Hepatocyte (in vitro differentiated cells): Measurements from ENCODE around the gene COMMD2. TPM values are rescaled to one million over a fixed set of nuclear protein-coding genes. Genes with fewer than 3 reads are reported as not detected.
A peak's percentile ranks its signal among the peaks of the same experiment; 100 is the strongest.

Source experiments
- DNase-seq: peaks from one replicate; pipeline ENCODE4 v3.0.0-alpha.2; 2016; ENCODE audit warnings: low spot score
- H2AFZ ChIP-seq: fragments of 200-600 bp; sonication (generic); 2 replicates; pipeline ENCODE4 v1.6.0; 2016; ENCODE audit warnings: antibody characterized with exemption, mild to moderate bottlenecking
- H3K27ac ChIP-seq: fragments of 200-600 bp; sonication (generic); 2 replicates; pipeline ENCODE4 v1.5.1; 2016; ENCODE audit warnings: mild to moderate bottlenecking
- H3K27me3 ChIP-seq: fragments of 200-600 bp; sonication (generic); 2 replicates; pipeline ENCODE4 v1.6.1; 2016
- H3K36me3 ChIP-seq: fragments of 200-600 bp; sonication (generic); replicated peaks from 2 replicates; pipeline ENCODE4 v1.5.1; 2016; ENCODE audit warnings: low read depth; ENCODE audit not compliant: insufficient read depth
- H3K4me1 ChIP-seq: fragments of 200-600 bp; sonication (generic); 2 replicates; pipeline ENCODE4 v1.5.1; 2016; ENCODE audit warnings: mild to moderate bottlenecking, moderate library complexity; ENCODE audit not compliant: insufficient read depth
- H3K4me2 ChIP-seq: fragments of 200-600 bp; sonication (generic); 2 replicates; pipeline ENCODE4 v1.6.0; 2016
- H3K4me3 ChIP-seq: fragments of 200-600 bp; sonication (generic); 2 replicates; pipeline ENCODE4 v1.5.1; 2016; ENCODE audit warnings: mild to moderate bottlenecking
- H3K79me2 ChIP-seq: fragments of 200-600 bp; sonication (generic); 2 replicates; pipeline ENCODE4 v1.6.0; 2017; ENCODE audit warnings: mild to moderate bottlenecking
- H3K9me2 ChIP-seq: fragments of 200-600 bp; sonication (generic); replicated peaks from 2 replicates; pipeline ENCODE4 v1.6.0; 2017; ENCODE audit warnings: mild to moderate bottlenecking; ENCODE audit not compliant: insufficient read depth
- H3K9me3 ChIP-seq: fragments of 200-600 bp; sonication (generic); 2 replicates; pipeline ENCODE4 v1.5.1; 2016; ENCODE audit warnings: low read depth, mild to moderate bottlenecking
- H4K20me1 ChIP-seq: fragments of 200-600 bp; sonication (generic); 2 replicates; pipeline ENCODE4 v1.6.0; 2016; ENCODE audit warnings: mild to moderate bottlenecking; ENCODE audit not compliant: insufficient read depth, poor library complexity, severe bottlenecking
- CTCF ChIP-seq: fragments of 200-600 bp; sonication (generic); IDR thresholded peaks from 2 replicates; pipeline ENCODE4 v1.5.1; 2016; ENCODE audit warnings: antibody characterized with exemption, mild to moderate bottlenecking; ENCODE audit not compliant: poor library complexity
- EZH2 ChIP-seq: fragments of 200-600 bp; sonication (generic); IDR thresholded peaks from 2 replicates; pipeline ENCODE4 v1.6.1; 2016; ENCODE audit warnings: antibody characterized with exemption, mild to moderate bottlenecking, borderline replicate concordance
- EZH2phosphoT487 ChIP-seq: fragments of 200-600 bp; sonication (generic); IDR thresholded peaks from one replicate; pipeline ENCODE4 v1.6.1; 2018; ENCODE audit warnings: antibody characterized with exemption, mild to moderate bottlenecking, low read depth, moderate library complexity; ENCODE audit not compliant: unreplicated experiment, severe bottlenecking
- WGBS: methylation state at CpG from one replicate; pipeline ENCODE4 v1.1.6; 2016; ENCODE audit warnings: low lambda C conversion rate; ENCODE audit errors: missing lambda C conversion rate; 5-methylcytosine and 5-hydroxymethylcytosine counted together
- polyA plus RNA-seq: library from polyadenylated mRNA; unstranded; fragments of >200 nt; fragmentation: Nextera tagmentation; extraction: Ambion mirVana; gene quantifications from 2 replicates; pipeline ENCODE4 v1.2.1, GENCODE V29; 2016
- total RNA-seq: library from RNA; depleted of rRNA; stranded (reverse); fragments of >200 nt; gene quantifications from 2 replicates; pipeline ENCODE4 v1.2.3, GENCODE V29; 2014

COMMD2 gene
- total and polyA plus RNA-seq, 2 experiments from 2014 or later: 39.7 to 46.6 TPM

GRCh38 chr3:149717391-149718056 is 34.8 kb downstream of the COMMD2 start:
- Histone ChIP-seq H3K27me3 (no peaks in the 10 kb centered on the region), H3K9me3 (no peaks in the 10 kb centered on the region), H3K36me3 (no peaks in the 10 kb centered on the region), H3K4me1 (no peaks in the 10 kb centered on the region), H4K20me1 (no peaks in the 10 kb centered on the region), H3K9me2 (no peaks in the 10 kb centered on the region), H3K4me3 (no peak overlapping the region), H3K27ac (no peak overlapping the region), H3K79me2 (no peaks in the 10 kb centered on the region), H2AFZ (peak overlapping the region; percentile 54), H3K4me2 (peak overlapping the region; percentile 57)
- TF ChIP-seq EZH2phosphoT487: no peak
- TF ChIP-seq CTCF: peak; percentile 80
- no peak for TF ChIP-seq EZH2
- DNase-seq: peak; percentile 74
- WGBS: 5% methylated on average over 2 of the region's 2 CpGs

GRCh38 chr3:149716984-149717383 is 35.3 kb downstream of the COMMD2 start:
- Histone ChIP-seq H3K9me3 (no peaks in the 10 kb centered on the region), H3K27ac (no peak overlapping the region), H3K79me2 (no peaks in the 10 kb centered on the region), H2AFZ (peak overlapping the region; percentile 54), H3K4me1 (no peaks in the 10 kb centered on the region), H3K27me3 (no peaks in the 10 kb centered on the region), H4K20me1 (no peaks in the 10 kb centered on the region), H3K4me3 (no peak overlapping the region), H3K36me3 (no peaks in the 10 kb centered on the region), H3K9me2 (no peaks in the 10 kb centered on the region), H3K4me2 (peak overlapping the region; percentile 57)
- TF ChIP-seq EZH2: no peak
- no peak for DNase-seq
- 52% methylated on average over 6 of the region's 6 CpGs for WGBS

GRCh38 chr3:149715247-149715646 is 37.0 kb downstream of the COMMD2 start:
- H2AFZ ChIP-seq: no peak overlapping the region
- H3K27ac ChIP-seq: no peak overlapping the region
- no peaks in the 10 kb centered on the region for H3K27me3 ChIP-seq
- H3K9me3 ChIP-seq: no peaks in the 10 kb centered on the region
- DNase-seq: no peak
- H4K20me1 ChIP-seq: no peaks in the 10 kb centered on the region
- H3K9me2 ChIP-seq: no peaks in the 10 kb centered on the region
- H3K79me2 ChIP-seq: no peaks in the 10 kb centered on the region
- no peak overlapping the region for H3K4me2 ChIP-seq
- 97% methylated on average over 13 of the region's 13 CpGs for WGBS
- no peaks in the 10 kb centered on the region for H3K4me1 ChIP-seq
- no peak overlapping the region for H3K4me3 ChIP-seq
- TF ChIP-seq CTCF (no peak), EZH2phosphoT487 (no peak), EZH2 (no peak)
- no peaks in the 10 kb centered on the region for H3K36me3 ChIP-seq

- Histone ChIP-seq H3K27me3 (no peaks in the 10 kb centered on the region), H3K9me2 (no peaks in the 10 kb centered on the region), H3K36me3 (no peaks in the 10 kb centered on the region), H3K4me3 (no peak overlapping the region), H4K20me1 (no peaks in the 10 kb centered on the region), H3K4me1 (no peaks in the 10 kb centered on the region), H3K4me2 (no peak overlapping the region), H3K79me2 (no peaks in the 10 kb centered on the region), H3K9me3 (no peaks in the 10 kb centered on the region), H2AFZ (no peak overlapping the region), H3K27ac (no peak overlapping the region)
- DNase-seq: no peak
- WGBS: 95% methylated on average over 30 of the region's 38 CpGs
- TF ChIP-seq EZH2phosphoT487 (no peak), CTCF (no peak), EZH2 (no peak)
These were observed 38.3 kb downstream of the COMMD2 start for GRCh38 chr3:149713730-149714654.
